GM21381 (cell line): ENCODE results near the gene PROX1.
A peak's percentile ranks its signal among the peaks of the same experiment; 100 is the strongest.

Experiments used
- ATAC-seq: cut with Tn5 transposase; IDR thresholded peaks from one replicate; pipeline ENCODE4 v1.9.1; 2021; ENCODE audit warnings: mild to moderate bottlenecking, moderate library complexity; ENCODE audit not compliant: unreplicated experiment

The PROX1 gene

DNA sequence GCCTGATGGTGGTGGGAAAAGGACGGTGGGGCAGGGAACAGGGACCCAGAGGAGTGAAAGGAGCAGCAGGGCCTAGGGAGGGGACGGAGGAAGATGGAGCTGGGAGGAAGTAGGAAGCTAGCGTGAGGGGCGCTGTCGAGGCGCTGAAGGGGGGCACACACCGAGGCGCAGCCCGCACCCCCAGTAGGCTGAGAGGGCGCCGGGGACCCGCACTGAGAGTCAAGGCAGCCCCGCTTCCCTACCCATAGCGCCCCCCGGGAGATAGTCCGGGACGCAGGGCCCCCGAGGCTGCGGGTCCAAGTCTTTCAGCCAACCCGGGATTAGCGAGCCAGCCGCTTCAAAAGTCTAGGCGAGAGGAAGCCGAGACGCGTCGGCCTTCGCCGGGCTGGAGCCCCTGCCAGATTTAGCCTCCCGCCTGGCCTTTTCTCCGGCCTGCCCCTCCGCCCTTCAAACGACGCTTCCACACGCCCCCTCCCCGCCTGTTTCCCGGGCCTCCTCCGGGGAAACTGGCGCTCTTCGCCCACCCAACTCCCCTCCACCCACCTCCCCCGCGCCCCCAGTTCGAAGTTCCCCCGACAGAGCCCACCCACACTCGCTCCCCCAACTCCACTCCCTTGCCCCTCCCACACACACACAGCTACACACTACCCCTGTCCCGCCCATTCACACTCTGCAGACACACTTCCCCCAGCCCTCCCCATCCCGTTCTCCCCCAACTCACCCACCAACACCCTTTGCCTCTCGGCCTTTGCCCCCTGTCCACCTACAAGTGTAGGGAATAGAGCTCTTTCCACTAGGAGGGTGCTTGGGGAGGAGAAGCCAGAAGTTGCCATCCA, 7.8 kb upstream of the PROX1 start:
- no peak for ATAC-seq

- ATAC-seq, result no peak
Measured at GRCh38 chr1:213980906-213981305, 6.9 kb upstream of the PROX1 start.

GRCh38 chr1:213982289-213982671, 5.5 kb upstream of the PROX1 start:
- no peak for ATAC-seq

GRCh38 chr1:213982672-213983492, 4.9 kb upstream of the PROX1 start:
- no peak for ATAC-seq

DNA sequence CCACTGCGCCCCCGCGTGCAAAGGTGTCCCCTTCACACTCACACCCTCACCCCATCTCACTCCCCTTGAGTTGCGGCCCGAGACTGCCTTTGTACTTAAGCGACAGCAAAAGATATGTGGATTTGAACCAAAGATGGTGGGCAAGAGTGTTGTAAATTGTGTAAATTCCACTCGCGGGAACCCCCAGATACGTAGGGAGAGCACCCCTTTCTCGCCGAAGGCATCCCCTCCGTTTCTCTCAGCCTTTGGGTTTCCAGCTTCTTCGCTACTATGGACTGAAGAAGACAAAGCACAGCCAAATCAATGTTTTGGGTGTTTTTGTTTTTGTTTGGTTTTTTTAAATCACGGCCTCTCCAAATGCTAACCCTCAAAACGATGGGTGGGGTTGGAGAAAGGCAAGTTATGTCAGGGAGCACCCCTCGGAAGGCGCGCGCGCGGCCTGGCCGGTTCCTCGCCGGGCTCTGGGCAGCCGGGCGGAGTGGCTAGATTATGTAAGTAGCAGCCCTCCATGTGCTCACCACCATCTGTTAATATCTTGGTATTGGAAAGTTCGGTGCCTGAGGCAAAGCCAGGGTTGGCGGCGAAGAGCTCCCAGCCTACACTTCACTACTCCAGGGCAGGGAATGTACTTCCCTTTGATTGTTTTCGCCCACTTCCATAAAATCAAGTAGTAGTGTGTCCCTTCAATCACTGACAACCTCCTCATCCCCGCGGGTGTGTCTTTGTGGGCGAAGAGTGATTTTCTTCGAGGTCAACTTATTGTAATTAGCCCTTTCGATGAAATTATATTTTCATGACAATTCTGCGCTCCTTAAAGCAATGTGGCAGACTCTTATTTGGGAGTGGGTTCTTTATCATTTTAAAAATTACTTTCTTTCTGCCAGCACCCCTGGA, 4.0 kb upstream of the PROX1 start:
- no peak for ATAC-seq

GRCh38 chr1:213984387-213985208, 3.2 kb upstream of the PROX1 start:
- no peak for ATAC-seq

- no peak for ATAC-seq
Measured at GRCh38 chr1:213985209-213986019, 2.4 kb upstream of the PROX1 start.

GRCh38 chr1:213986020-213986924, 1.5 kb upstream of the PROX1 start:
- no peak for ATAC-seq

GRCh38 chr1:213986925-213987250, 885 bp upstream of the PROX1 start:
- no peak for ATAC-seq

GRCh38 chr1:213987422-213987926, 299 bp upstream of the PROX1 start:
- peak; percentile 72 for ATAC-seq

DNA sequence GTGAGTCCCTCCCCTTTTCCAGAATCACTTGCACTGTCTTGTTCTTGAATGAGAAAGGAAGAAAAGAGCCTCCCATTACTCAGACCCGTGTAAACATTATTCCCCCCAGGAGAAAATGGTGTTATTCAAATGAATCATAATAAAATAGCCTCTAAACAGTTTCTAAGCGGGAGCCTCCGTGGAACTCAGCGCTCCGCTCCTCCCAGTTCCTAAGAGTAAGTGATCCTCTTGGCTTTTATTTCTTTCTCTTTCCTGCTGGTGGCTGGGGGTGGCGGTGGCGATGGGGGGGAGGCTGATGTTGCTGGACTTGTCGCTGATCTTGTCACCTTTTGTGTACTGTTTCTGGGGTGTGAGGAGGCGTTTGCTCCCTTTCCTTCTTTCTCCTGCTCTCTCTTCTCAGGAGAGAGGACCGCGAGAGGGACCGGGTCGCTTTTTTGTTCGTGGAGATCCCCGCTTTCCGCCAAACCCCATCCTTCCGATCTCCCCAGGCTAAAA, 781 bp downstream of the PROX1 start:
- ATAC-seq, result no peak

GRCh38 chr1:213989002-213989855, 1.5 kb downstream of the PROX1 start:
- no peak for ATAC-seq

DNA sequence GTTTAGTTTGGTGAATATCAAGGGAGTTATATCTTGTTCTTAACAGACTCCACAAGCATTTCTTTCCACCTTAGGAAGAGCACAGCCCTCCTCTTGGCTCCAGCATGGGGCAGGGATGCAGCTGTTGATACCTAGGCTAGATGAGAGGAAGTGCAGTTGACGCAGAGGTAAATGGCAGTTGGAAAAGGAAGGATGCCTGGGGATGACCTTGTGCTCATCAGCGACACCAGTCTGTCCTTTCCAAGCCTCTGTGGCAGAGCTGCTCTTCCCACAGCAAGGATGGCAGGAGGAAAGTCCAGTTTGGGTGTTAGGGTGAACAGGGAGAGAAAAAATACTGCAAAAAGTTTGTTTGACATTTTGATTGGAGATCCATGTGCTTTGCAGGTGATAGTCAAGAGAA, 6.2 kb downstream of the PROX1 start:
- ATAC-seq, result no peak

DNA sequence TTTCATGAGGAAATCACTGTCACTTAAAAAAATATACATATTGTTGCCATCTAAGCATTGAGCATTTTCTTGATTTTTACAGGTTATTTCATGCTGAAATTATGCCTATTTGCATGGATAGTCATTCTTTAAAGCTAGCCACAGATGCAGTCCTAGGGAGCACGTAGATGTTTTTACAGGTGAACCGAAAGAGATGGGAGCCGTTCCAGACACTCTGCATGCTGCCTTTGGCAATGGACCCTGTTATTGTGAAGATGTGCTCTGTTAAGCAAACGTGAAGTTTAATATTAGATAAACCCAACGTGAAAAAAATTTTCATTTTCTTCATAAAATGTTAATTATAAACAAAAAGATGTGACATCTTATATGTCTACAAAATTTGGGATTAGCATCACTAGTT, 7.1 kb downstream of the PROX1 start:
- no peak for ATAC-seq

DNA sequence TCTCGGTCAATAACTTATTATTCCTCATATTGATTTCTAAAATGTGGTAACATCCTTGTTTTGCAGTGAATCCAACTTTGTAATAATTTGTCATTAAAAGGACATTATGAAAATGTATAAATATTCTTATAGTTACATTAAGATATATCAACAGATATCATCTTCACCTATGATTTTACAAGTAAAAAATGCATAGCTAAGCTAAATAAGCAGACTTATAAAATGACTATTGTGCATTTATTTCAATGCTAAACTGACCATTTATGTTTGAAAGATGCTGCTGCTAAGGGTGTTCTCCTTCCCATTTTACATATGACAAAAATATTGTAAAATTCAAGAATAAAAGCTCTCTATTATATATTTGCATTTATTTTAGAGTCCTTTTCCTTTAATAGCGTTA, 7.8 kb downstream of the PROX1 start:
- no peak for ATAC-seq

DNA sequence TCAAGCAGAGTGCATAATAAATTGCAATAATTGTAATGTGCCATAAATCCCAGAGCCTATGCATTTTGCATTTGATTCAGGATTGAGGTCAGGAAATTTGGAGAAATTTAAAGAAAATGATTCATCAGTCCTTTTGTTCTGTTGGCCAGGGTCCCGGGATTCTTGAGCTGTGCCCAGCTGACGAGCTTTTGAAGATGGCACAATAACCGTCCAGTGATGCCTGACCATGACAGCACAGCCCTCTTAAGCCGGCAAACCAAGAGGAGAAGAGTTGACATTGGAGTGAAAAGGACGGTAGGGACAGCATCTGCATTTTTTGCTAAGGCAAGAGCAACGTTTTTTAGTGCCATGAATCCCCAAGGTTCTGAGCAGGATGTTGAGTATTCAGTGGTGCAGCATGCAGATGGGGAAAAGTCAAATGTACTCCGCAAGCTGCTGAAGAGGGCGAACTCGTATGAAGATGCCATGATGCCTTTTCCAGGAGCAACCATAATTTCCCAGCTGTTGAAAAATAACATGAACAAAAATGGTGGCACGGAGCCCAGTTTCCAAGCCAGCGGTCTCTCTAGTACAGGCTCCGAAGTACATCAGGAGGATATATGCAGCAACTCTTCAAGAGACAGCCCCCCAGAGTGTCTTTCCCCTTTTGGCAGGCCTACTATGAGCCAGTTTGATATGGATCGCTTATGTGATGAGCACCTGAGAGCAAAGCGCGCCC, 8.7 kb downstream of the PROX1 start:
- ATAC-seq, result no peak
